ENCODE results near the gene CHST1. TPM values are rescaled to one million over a fixed set of nuclear protein-coding genes. Genes with fewer than 3 reads are reported as not detected.

Gene CHST1
- total and polyA plus RNA-seq, 12 donors = 1.1 to 13.5 (median 4.4) TPM

DNA sequence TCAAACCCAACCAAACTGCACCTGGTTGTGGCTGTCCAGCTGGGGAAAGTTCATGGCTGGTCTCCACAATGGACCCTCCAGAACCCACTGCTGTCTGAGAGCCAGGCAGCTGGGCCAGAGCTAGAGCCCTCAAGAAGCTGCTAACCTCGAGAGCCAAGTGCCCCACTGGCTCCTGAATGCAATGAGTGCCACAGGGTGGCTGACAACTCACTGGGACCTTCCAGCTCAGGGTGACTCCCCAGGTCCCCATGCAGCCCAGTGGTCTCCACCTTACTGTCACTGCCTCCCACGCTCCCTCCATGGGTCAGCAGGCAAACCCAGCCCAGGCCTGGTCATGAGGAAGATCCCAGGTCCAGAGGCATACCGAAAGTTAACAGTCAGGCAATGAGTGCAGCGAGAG is 8.0 kb upstream of the CHST1 start:
- Histone ChIP-seq H3K27me3 (no peaks in the 10 kb centered on the region), H3K9me3 (replicated peaks in 1 of 3) (no peaks in the 10 kb centered on the region), H3K36me3 (replicated peaks in 1 of 2) (no peaks in the 10 kb centered on the region), H3K4me1 (replicated peaks in 1 of 2) (no peaks in the 10 kb centered on the region), H3K4me3 (no peak overlapping the region), H3K27ac (no peak overlapping the region)
- WGBS, 4 donors = 83 to 98% (median 93%) methylated on average over 2 to 4 of the region's 4 CpGs
- TF ChIP-seq POLR2A (IDR thresholded peaks at IDR 0.05) = no peak
- TF ChIP-seq, protein P1, sequence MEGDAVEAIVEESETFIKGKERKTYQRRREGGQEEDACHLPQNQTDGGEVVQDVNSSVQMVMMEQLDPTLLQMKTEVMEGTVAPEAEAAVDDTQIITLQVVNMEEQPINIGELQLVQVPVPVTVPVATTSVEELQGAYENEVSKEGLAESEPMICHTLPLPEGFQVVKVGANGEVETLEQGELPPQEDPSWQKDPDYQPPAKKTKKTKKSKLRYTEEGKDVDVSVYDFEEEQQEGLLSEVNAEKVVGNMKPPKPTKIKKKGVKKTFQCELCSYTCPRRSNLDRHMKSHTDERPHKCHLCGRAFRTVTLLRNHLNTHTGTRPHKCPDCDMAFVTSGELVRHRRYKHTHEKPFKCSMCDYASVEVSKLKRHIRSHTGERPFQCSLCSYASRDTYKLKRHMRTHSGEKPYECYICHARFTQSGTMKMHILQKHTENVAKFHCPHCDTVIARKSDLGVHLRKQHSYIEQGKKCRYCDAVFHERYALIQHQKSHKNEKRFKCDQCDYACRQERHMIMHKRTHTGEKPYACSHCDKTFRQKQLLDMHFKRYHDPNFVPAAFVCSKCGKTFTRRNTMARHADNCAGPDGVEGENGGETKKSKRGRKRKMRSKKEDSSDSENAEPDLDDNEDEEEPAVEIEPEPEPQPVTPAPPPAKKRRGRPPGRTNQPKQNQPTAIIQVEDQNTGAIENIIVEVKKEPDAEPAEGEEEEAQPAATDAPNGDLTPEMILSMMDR (IDR thresholded peaks at IDR 0.05) = no peak
- intact Hi-C loops (cut with DNase I) = no loop called here
- no peak for DNase-seq

DNA sequence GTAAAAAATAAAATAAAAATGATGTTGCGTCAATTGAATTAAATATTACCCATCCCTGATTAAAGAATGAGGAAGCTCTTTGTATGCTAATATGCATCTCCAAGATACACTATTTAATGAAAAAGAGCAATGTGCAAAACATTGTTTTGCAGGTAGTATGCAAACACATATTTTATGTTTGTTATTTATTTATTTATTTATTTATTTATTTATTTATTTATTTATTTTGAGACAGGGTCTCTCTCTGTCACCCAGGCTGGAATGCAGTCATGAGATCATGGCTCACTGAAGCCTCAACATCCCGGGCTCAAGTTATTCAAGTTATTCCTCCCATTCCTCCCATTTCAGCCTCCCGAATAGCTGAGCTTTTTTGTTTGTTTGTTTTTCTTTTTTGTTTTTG is 7.2 kb upstream of the CHST1 start:
- H3K4me1 ChIP-seq (replicated peaks in 1 of 2) = no peaks in the 10 kb centered on the region
- 81 to 92% (median 83%) methylated on average over 3 of the region's 3 CpGs for WGBS, 4 donors
- no peak overlapping the region for H3K27ac ChIP-seq
- no peak overlapping the region for H3K4me3 ChIP-seq
- no peaks in the 10 kb centered on the region for H3K9me3 ChIP-seq (replicated peaks in 1 of 3)
- no peak for TF ChIP-seq POLR2A (IDR thresholded peaks at IDR 0.05)
- TF ChIP-seq, protein P1 (IDR thresholded peaks at IDR 0.05) = no peak
- H3K27me3 ChIP-seq = no peaks in the 10 kb centered on the region
- no peaks in the 10 kb centered on the region for H3K36me3 ChIP-seq (replicated peaks in 1 of 2)
- intact Hi-C loops (cut with DNase I) = no loop called here
- DNase-seq = no peak

DNA sequence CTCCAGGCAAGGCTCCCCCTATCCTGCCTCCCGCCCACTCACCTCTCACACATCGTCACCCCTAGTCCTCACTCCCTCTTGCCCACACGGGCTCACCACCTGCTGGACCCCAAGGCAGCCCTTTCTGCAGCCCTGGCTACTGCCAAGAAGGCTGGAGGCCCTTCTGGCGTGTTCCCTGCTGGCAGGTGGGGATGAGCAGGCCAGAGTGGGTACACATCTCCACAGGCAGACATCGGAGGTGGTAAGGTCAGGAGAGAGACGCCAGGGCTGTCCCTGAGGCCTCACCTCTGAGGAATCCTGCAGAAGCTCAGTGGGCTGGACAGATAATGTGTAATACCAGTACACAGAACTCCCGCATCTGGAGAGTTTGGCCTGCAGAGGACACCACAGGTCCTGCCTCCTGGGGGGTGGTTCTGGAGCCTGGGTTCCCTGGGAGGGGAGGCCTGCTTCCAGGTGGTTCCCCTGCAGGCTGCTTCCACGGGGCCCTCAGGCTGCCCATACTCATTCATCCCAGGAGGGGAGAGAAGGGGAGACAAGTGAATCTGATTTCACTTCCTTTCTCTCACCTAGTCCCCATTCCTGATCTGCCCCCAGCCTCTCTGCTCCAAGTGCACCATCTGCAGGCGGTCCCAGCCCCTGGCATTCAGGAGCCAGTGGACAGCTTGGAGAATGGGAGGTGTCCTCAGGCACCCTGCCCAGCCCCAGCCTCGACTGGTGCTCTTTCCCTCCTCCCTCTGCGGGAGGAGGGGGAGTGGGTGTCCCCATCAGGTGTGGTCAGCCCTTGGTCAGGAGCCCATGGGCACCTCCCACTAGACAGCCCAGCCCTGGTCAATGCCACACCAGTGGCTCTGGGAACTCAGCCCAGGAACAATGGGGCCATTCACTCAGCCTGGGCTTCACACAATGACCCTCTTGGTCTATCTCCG is 6.1 kb upstream of the CHST1 start:
- H3K36me3 ChIP-seq (replicated peaks in 1 of 2) = no peaks in the 10 kb centered on the region
- DNase-seq = no peak
- WGBS, 4 donors = 77 to 90% (median 84%) methylated on average over 7 to 12 of the region's 12 CpGs
- intact Hi-C loops (cut with DNase I) = no loop called here
- no peak overlapping the region for H3K27ac ChIP-seq
- no peaks in the 10 kb centered on the region for H3K27me3 ChIP-seq
- no peaks in the 10 kb centered on the region for H3K9me3 ChIP-seq (replicated peaks in 1 of 3)
- no peaks in the 10 kb centered on the region for H3K4me1 ChIP-seq (replicated peaks in 1 of 2)
- no peak for TF ChIP-seq POLR2A (IDR thresholded peaks at IDR 0.05)
- TF ChIP-seq, protein P1 (IDR thresholded peaks at IDR 0.05) = no peak
- H3K4me3 ChIP-seq = no peak overlapping the region

DNA sequence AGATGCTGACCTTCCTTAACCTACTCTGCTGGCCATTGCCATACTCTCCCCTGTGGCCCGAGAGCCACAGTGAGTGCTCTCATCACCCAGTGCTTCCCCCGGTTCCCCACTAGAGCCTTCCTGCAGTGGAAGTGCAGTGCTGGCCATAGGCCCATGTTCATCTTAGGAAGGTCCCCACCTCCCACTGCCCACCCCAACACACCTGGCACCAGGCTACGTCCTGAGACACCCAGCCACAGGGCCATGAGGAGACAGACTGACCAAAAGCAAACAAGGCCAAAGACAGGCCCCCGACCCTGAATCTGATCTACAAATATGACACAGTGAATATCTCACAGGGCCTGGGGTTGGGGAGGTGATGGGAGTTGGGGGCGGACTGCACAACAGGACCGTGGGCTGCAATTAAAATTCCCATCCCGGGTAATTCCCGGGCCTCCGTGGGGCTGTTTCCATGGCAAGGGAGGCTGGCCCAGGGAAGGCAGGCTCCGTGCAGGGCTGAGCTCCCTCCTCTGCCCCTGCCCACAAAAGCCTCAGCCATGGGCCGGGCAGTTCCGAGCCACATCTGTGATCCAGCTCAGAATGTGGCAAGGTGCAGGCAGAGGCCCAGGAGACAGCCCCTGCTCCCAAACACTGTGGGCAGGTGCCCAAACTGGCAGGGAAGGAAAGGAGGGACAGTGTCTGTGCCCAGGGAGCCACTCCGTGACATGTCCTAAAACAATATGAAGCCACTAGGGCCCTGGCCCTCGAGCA is 5.1 kb upstream of the CHST1 start:
- H3K27me3 ChIP-seq = no peaks in the 10 kb centered on the region
- TF ChIP-seq POLR2A (IDR thresholded peaks at IDR 0.05) = no peak
- TF ChIP-seq, protein P1 (IDR thresholded peaks at IDR 0.05) = no peak
- no peak overlapping the region for H3K27ac ChIP-seq
- H3K4me1 ChIP-seq (replicated peaks in 1 of 2) = peaks cover 0 to 4% of the 10 kb centered on the region in 2 donors
- DNase-seq = no peak
- H3K36me3 ChIP-seq (replicated peaks in 1 of 2) = no peaks in the 10 kb centered on the region
- H3K4me3 ChIP-seq = no peak overlapping the region
- H3K9me3 ChIP-seq (replicated peaks in 1 of 3) = no peaks in the 10 kb centered on the region
- 76 to 80% (median 78%) methylated on average over 6 to 14 of the region's 14 CpGs for WGBS, 4 donors
- intact Hi-C loops (cut with DNase I) = no loop called here
